Endothelial cell of umbilical vein (primary cell): Measurements from ENCODE around the gene HPSE2. TPM values are rescaled to one million over a fixed set of nuclear protein-coding genes. Genes with fewer than 3 reads are reported as not detected.

Experiments
- BruUV-seq: library from RNA; stranded (reverse); fragments of 400-500 nt; replicated peaks from 2 replicates; lab custom pipeline; 2021; lab: Mats Ljungman, UMichigan
- CTCF ChIA-PET: fragments of 300-600, 350-600 bp; sonication (Branson Sonifier 250); formaldehyde crosslinking; loops from one replicate; lab custom pipeline; 2021; ENCODE audit warnings: antibody characterized with exemption, inconsistent platforms; lab: Charles Lee
- POLR2A ChIA-PET: fragments of 300-600, 350-600 bp; sonication (Branson Sonifier 250); formaldehyde crosslinking; loops from one replicate; lab custom pipeline; 2021; ENCODE audit warnings: antibody characterized with exemption, inconsistent platforms; lab: Charles Lee
- DNase-seq: peaks from one replicate; pipeline ENCODE4 v3.0.0-alpha.2; 2011; ENCODE audit warnings: low read depth, low spot score
- FAIRE-seq: peaks from 2 replicates; lab custom pipeline; 2011; peaks lifted over from hg19 to GRCh38; lab: Jason Lieb, UNC
- H2AFZ ChIP-seq: 2 replicates; pipeline ENCODE4 v1.6.0; 2012; ENCODE audit warnings: low read depth, low read length, control low read depth, inconsistent platforms
- H3K27ac ChIP-seq: 2 replicates; pipeline ENCODE4 v1.5.1; 2011; ENCODE audit warnings: low read depth, mild to moderate bottlenecking, control low read depth, low read length, moderate library complexity; ENCODE audit not compliant: insufficient read depth
- H3K27me3 ChIP-seq, 2 experiments: 2 replicates each; pipeline versions ENCODE4 v1.6.0 to v1.6.1; 2011; ENCODE audit warnings: low read length in 2 of 2, mixed read lengths in 1 of 2; ENCODE audit not compliant: control insufficient read depth in 2 of 2, insufficient read depth in 2 of 2
- H3K36me3 ChIP-seq, 2 experiments: 2 replicates in 1 of 2; 3 replicates in 1 of 2; pipeline ENCODE4 v1.5.1; 2011; ENCODE audit warnings: low read length in 2 of 2, mild to moderate bottlenecking in 1 of 2, moderate library complexity in 1 of 2; ENCODE audit not compliant: control insufficient read depth in 2 of 2, insufficient read depth in 2 of 2; ENCODE audit errors: extremely low read depth in 1 of 2
- H3K4me1 ChIP-seq: 3 replicates; pipeline ENCODE4 v1.5.1; 2011; ENCODE audit warnings: mild to moderate bottlenecking, low read length; ENCODE audit not compliant: control insufficient read depth, insufficient read depth; ENCODE audit errors: extremely low read depth
- H3K4me2 ChIP-seq: 2 replicates; pipeline ENCODE4 v1.6.1; 2011; ENCODE audit warnings: low read length, control low read depth, mixed read lengths; ENCODE audit not compliant: insufficient read depth
- H3K4me3 ChIP-seq, 3 experiments: fragments of 200-600 bp in 1 of 3; sonication (generic), shearing (Covaris generic) in 1 of 3; replicated peaks in 1 of 3; 2 replicates each; pipeline ENCODE4 v1.5.1; 2011 to 2016; ENCODE audit warnings: control low read depth in 3 of 3, low read length in 3 of 3, mild to moderate bottlenecking in 2 of 3, inconsistent platforms in 1 of 3, low read depth in 1 of 3, moderate library complexity in 1 of 3; ENCODE audit not compliant: insufficient read depth in 1 of 3
- H3K79me2 ChIP-seq: 2 replicates; pipeline ENCODE4 v1.6.0; 2012; ENCODE audit warnings: low read length, inconsistent platforms; ENCODE audit not compliant: control insufficient read depth, insufficient read depth
- H3K9ac ChIP-seq: replicated peaks from 2 replicates; pipeline ENCODE3; 2011; ENCODE audit warnings: low read length, control low read depth; ENCODE audit not compliant: insufficient read depth; ENCODE audit errors: extremely low read depth
- H3K9me1 ChIP-seq: replicated peaks from 3 replicates; pipeline ENCODE4 v1.6.0; 2011; ENCODE audit warnings: mild to moderate bottlenecking, low read length; ENCODE audit not compliant: control insufficient read depth, insufficient read depth; ENCODE audit errors: extremely low read depth
- H3K9me3 ChIP-seq: replicated peaks from 2 replicates; pipeline ENCODE4 v1.5.1; 2012; ENCODE audit warnings: low read length, inconsistent platforms; ENCODE audit not compliant: control insufficient read depth, insufficient read depth
- H4K20me1 ChIP-seq: replicated peaks from 2 replicates; pipeline ENCODE3; 2011; ENCODE audit warnings: mild to moderate bottlenecking, low read length; ENCODE audit not compliant: control insufficient read depth, insufficient read depth; ENCODE audit errors: extremely low read depth
- CTCF ChIP-seq, 2 donors: IDR thresholded peaks; 1 replicate in 1 of 2; 2 replicates in 1 of 2; pipeline ENCODE4 v1.5.1; 2011; ENCODE audit warnings: low read length in 2 of 2, mild to moderate bottlenecking in 2 of 2, moderate library complexity in 2 of 2, control low read depth in 1 of 2, inconsistent platforms in 1 of 2, low read depth in 1 of 2; ENCODE audit not compliant: insufficient read depth in 1 of 2; ENCODE audit errors: extremely low read depth in 1 of 2
- POLR2A ChIP-seq: IDR thresholded peaks from 2 replicates; pipeline ENCODE4 v1.6.1; 2012; ENCODE audit warnings: low read depth, mild to moderate bottlenecking, control low read depth, low read length
- POLR2AphosphoS5 ChIP-seq: IDR thresholded peaks from 2 replicates; pipeline ENCODE4 v1.6.1; 2012; ENCODE audit warnings: low read depth, mild to moderate bottlenecking, control low read depth, low read length, moderate library complexity; ENCODE audit not compliant: insufficient read depth
- dilution Hi-C: fragments of 300-500 bp; cut with MboI; formaldehyde crosslinking; loops from one replicate; pipeline ENCODE4 v1.15.0; 2019; ENCODE audit warnings: low sequenced_read_pairs; ENCODE audit not compliant: extremely low pct_ligation_motif_present
- intact Hi-C: fragments of 100-400 bp; cut with micrococcal nuclease; formaldehyde crosslinking; loops from one replicate; pipeline ENCODE4 v1.10.0; 2022
- polyA plus RNA-seq, 4 experiments: library from polyadenylated mRNA; depleted of rRNA in 3 of 4; stranded (reverse) in 3 of 4; unstranded in 1 of 4; fragments of >200 nt; gene quantifications; 2 replicates each; pipeline versions ENCODE4 v1.2.1 to v1.2.3, GENCODE V29; 2011 to 2012; ENCODE audit warnings: missing spikeins in 1 of 4
- total RNA-seq: library from RNA; stranded (reverse); gene quantifications from 2 replicates; pipeline ENCODE4 v1.2.3, GENCODE V29; 2021

The HPSE2 gene
- total and polyA plus RNA-seq, 2 donors (not counting 3 experiments of a cell fraction or from before 2014, with no cell fraction given): not detected

GRCh38 chr10:98418665-98419468 lies 816.8 kb downstream of the HPSE2 start:
- no peak overlapping the region for H3K9ac ChIP-seq
- H3K79me2 ChIP-seq: no peaks in the 10 kb centered on the region
- H3K27ac ChIP-seq: no peak overlapping the region
- BruUV-seq: no TSS peak
- intact Hi-C loops: no loop called here
- no peak for TF ChIP-seq POLR2AphosphoS5
- TF ChIP-seq POLR2A: no peak
- TF ChIP-seq CTCF (IDR thresholded peaks at IDR 0.05; ENCODE audit: extremely low read depth in 1 of 2, insufficient read depth in 1 of 2, low read depth in 1 of 2, low read length in 2 of 2): no peak
- no peak overlapping the region for H3K4me3 ChIP-seq
- no peak for DNase-seq
- H3K27me3 ChIP-seq: no peaks in the 10 kb centered on the region
- H3K36me3 ChIP-seq: peaks cover 3 to 36% of the 10 kb centered on the region in 2 experiments
- H4K20me1 ChIP-seq: no peaks in the 10 kb centered on the region
- ChIA-PET POLR2A (no interaction called here), CTCF (interaction anchor here (1.7 to 2.2 kb wide), 2 partner anchors 48 to 156 kb away, joined by 4 to 6 read pairs; no protein-coding TSS in a partner anchor)
- H3K9me3 ChIP-seq: no peaks in the 10 kb centered on the region
- H3K4me2 ChIP-seq: no peak overlapping the region
- peaks cover 14% of the 10 kb centered on the region for H3K4me1 ChIP-seq
- H3K9me1 ChIP-seq: no peaks in the 10 kb centered on the region
- no peak for FAIRE-seq
- no peak overlapping the region for H2AFZ ChIP-seq
- dilution Hi-C loops: no loop called here
